Measurements from ENCODE around the gene MGMT. TPM values are rescaled to one million over a fixed set of nuclear protein-coding genes. Genes with fewer than 3 reads are reported as not detected.

The MGMT gene
- total RNA-seq, 1 experiment from 2014 or later, result 11.5 TPM

DNA sequence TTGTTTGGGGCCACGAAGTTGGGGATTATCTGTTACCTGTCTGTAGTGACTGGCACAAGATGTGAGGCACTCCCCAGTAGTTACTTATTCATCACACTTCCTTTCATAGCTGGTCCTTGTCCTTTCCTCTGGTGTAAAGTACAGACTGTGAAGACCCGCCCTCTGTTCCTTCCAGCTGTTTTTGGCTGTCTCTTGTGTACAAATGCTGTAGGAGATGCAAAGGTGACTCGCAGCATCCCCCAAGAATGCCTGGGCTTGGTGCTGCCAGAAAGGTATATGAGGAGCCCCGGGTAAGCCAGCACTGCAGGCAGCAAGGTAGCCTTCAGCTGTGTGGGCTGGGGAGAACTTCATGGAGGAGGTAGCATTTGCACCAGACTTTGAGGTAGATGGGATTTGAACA lies 260.5 kb downstream of the MGMT start:
- no peak overlapping the region for H3K4me3 ChIP-seq (replicated peaks in 1 of 2; ENCODE audit: low read depth in 1 of 2, low read length in 2 of 2)
- no peak for DNase-seq (ENCODE audit: low read depth, low spot score)
- no peaks in the 10 kb centered on the region for H3K4me1 ChIP-seq (ENCODE audit: control insufficient read depth in 1 of 2, insufficient read depth in 2 of 2, low read length in 2 of 2)
- TF ChIP-seq EGR1 (IDR thresholded peaks at IDR 0.05; ENCODE audit: low read depth) (no peak), YY1 (IDR thresholded peaks at IDR 0.05; ENCODE audit: extremely low read depth, insufficient replicate concordance, low read depth, low read length) (no peak), SP1 (IDR thresholded peaks at IDR 0.05; ENCODE audit: low read depth) (no peak), CEBPB (IDR thresholded peaks at IDR 0.05; ENCODE audit: low read depth) (no peak), SRF (IDR thresholded peaks at IDR 0.05; ENCODE audit: low read depth) (no peak), EZH2 (IDR thresholded peaks at IDR 0.05) (no peak), FOSL1 (IDR thresholded peaks at IDR 0.05; ENCODE audit: low read depth) (no peak), SIN3A (IDR thresholded peaks at IDR 0.05; ENCODE audit: low read depth) (no peak)
- TF ChIP-seq, protein P1, sequence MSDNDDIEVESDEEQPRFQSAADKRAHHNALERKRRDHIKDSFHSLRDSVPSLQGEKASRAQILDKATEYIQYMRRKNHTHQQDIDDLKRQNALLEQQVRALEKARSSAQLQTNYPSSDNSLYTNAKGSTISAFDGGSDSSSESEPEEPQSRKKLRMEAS (IDR thresholded peaks at IDR 0.05), result no peak
- no peaks in the 10 kb centered on the region for H4K20me1 ChIP-seq (ENCODE audit: insufficient read depth)
- ChIA-PET RAD21 (ENCODE audit: low non-redundant PET in 1 of 2, low total read pairs in 2 of 2, uncharacterized antibody in 2 of 2, unreplicated experiment in 2 of 2) (no interaction called here), CTCF (no interaction called here), POLR2A (no interaction called here)
- no peaks in the 10 kb centered on the region for H3K9me3 ChIP-seq (ENCODE audit: control insufficient read depth in 1 of 2, insufficient read depth in 1 of 2, low read depth in 1 of 2, low read length in 2 of 2)
- no peak overlapping the region for H2AFZ ChIP-seq (ENCODE audit: low read depth, low read length, poor library complexity, severe bottlenecking)
- H3K9me2 ChIP-seq (ENCODE audit: insufficient read depth), result no peaks in the 10 kb centered on the region
- intact Hi-C loops (cut with micrococcal nuclease), result no loop called here
- no TSS peak for BruUV-seq (replicated peaks)
- ATAC-seq, result no peak
- H3K79me2 ChIP-seq (ENCODE audit: insufficient read depth, low read length), result no peaks in the 10 kb centered on the region
- H3K27ac ChIP-seq (ENCODE audit: low read depth, low read length), result no peak overlapping the region
- H3K27me3 ChIP-seq (ENCODE audit: insufficient read depth, low read length), result no peaks in the 10 kb centered on the region
- H3K4me2 ChIP-seq (ENCODE audit: low read length), result no peak overlapping the region
- H3K9ac ChIP-seq (ENCODE audit: low read length), result no peak overlapping the region
- no peaks in the 10 kb centered on the region for H3K36me3 ChIP-seq (ENCODE audit: control insufficient read depth in 1 of 2, insufficient read depth in 2 of 2, low read length in 2 of 2)

DNA sequence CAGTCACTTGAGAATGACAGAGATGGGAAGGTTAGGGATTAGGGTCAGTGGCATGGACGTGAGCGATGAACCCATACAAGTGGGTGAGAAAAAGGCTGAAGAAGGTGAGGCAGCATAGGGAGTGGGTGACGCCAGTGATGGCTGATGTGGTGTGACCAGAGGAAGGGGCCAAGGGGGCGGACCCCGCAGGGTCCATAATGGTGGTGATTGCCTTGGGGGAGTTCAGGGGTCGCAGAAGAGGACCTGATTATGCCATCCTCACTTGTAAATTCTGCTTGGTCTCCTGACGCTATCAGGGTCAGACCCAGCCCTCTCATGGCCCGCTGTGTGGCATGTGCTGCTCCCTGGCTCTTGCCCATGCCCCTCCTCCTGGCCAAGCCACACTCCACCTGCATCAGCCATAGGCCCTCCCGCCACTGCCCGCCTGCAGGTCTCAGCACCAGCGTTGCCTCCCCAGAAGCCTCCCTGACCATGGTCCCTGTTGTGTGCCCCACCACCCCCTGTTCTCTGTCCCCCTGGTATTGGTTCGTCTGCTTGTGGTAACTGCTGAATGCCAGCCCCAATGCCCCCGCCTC lies 261.3 kb downstream of the MGMT start:
- Histone ChIP-seq H3K79me2 (ENCODE audit: insufficient read depth, low read length) (no peaks in the 10 kb centered on the region), H3K4me3 (replicated peaks in 1 of 2; ENCODE audit: low read depth in 1 of 2, low read length in 2 of 2) (no peak overlapping the region), H3K9me3 (ENCODE audit: control insufficient read depth in 1 of 2, insufficient read depth in 1 of 2, low read depth in 1 of 2, low read length in 2 of 2) (no peaks in the 10 kb centered on the region), H3K4me2 (ENCODE audit: low read length) (no peak overlapping the region), H3K27ac (ENCODE audit: low read depth, low read length) (no peak overlapping the region), H3K4me1 (ENCODE audit: control insufficient read depth in 1 of 2, insufficient read depth in 2 of 2, low read length in 2 of 2) (no peaks in the 10 kb centered on the region), H3K36me3 (ENCODE audit: control insufficient read depth in 1 of 2, insufficient read depth in 2 of 2, low read length in 2 of 2) (no peaks in the 10 kb centered on the region), H3K27me3 (ENCODE audit: insufficient read depth, low read length) (no peaks in the 10 kb centered on the region), H4K20me1 (ENCODE audit: insufficient read depth) (no peaks in the 10 kb centered on the region), H2AFZ (ENCODE audit: low read depth, low read length, poor library complexity, severe bottlenecking) (no peak overlapping the region), H3K9me2 (ENCODE audit: insufficient read depth) (no peaks in the 10 kb centered on the region), H3K9ac (ENCODE audit: low read length) (no peak overlapping the region)
- BruUV-seq (replicated peaks), result no TSS peak
- POLR2A ChIA-PET, result no interaction called here
- CTCF ChIA-PET, result no interaction called here
- intact Hi-C loops (cut with micrococcal nuclease), result no loop called here
- ATAC-seq (no peak), DNase-seq (ENCODE audit: low read depth, low spot score) (no peak)
- RAD21 ChIA-PET (ENCODE audit: low non-redundant PET in 1 of 2, low total read pairs in 2 of 2, uncharacterized antibody in 2 of 2, unreplicated experiment in 2 of 2), result no interaction called here
- no peak for TF ChIP-seq ZNF274 (IDR thresholded peaks at IDR 0.05; ENCODE audit: low read depth, low read length)
- TF ChIP-seq JUND (IDR thresholded peaks at IDR 0.05), result no peak
- TF ChIP-seq, protein P2, sequence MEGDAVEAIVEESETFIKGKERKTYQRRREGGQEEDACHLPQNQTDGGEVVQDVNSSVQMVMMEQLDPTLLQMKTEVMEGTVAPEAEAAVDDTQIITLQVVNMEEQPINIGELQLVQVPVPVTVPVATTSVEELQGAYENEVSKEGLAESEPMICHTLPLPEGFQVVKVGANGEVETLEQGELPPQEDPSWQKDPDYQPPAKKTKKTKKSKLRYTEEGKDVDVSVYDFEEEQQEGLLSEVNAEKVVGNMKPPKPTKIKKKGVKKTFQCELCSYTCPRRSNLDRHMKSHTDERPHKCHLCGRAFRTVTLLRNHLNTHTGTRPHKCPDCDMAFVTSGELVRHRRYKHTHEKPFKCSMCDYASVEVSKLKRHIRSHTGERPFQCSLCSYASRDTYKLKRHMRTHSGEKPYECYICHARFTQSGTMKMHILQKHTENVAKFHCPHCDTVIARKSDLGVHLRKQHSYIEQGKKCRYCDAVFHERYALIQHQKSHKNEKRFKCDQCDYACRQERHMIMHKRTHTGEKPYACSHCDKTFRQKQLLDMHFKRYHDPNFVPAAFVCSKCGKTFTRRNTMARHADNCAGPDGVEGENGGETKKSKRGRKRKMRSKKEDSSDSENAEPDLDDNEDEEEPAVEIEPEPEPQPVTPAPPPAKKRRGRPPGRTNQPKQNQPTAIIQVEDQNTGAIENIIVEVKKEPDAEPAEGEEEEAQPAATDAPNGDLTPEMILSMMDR (IDR thresholded peaks at IDR 0.05 in 2 of 3, conservative IDR thresholded peaks at IDR 0.05 in 1 of 3; ENCODE audit: borderline replicate concordance in 1 of 3, insufficient read depth in 1 of 3, low read depth in 2 of 3, low read length in 2 of 3), result no peak
- TF ChIP-seq ZFX (IDR thresholded peaks at IDR 0.05), result no peak
- TF ChIP-seq SP1 (IDR thresholded peaks at IDR 0.05; ENCODE audit: low read depth), result no peak
- no peak for TF ChIP-seq SIN3A (IDR thresholded peaks at IDR 0.05; ENCODE audit: low read depth)
- no peak for TF ChIP-seq POLR2A (IDR thresholded peaks at IDR 0.05; ENCODE audit: borderline replicate concordance, extremely low read depth, insufficient read depth, insufficient read length)
- TF ChIP-seq, protein P1 (IDR thresholded peaks at IDR 0.05), result no peak
- TF ChIP-seq EZH2phosphoT487 (IDR thresholded peaks at IDR 0.05; ENCODE audit: borderline replicate concordance), result no peak
- TF ChIP-seq ELF1 (IDR thresholded peaks at IDR 0.05; ENCODE audit: borderline replicate concordance, low read depth), result no peak
- TF ChIP-seq CEBPB (IDR thresholded peaks at IDR 0.05; ENCODE audit: low read depth), result no peak
- TF ChIP-seq CBX3 (IDR thresholded peaks at IDR 0.05; ENCODE audit: low read depth), result no peak
